Measurements from ENCODE around the gene ERC2.

GRCh38 chr3:56251343-56251945 is 216.8 kb downstream of the ERC2 start:
- TF ChIP-seq POLR2A (IDR thresholded peaks at IDR 0.05; ENCODE audit: low read length) = no peak
- peak; percentile 75 for TF ChIP-seq SMC3 (IDR thresholded peaks at IDR 0.05)
- TF ChIP-seq RCOR1 (IDR thresholded peaks at IDR 0.05; ENCODE audit: low read depth, low read length) = no peak
- peak; percentile 69 for TF ChIP-seq CTCF (IDR thresholded peaks at IDR 0.05)
- TF ChIP-seq REST (IDR thresholded peaks at IDR 0.05) = no peak
- TF ChIP-seq MYC (IDR thresholded peaks at IDR 0.05; ENCODE audit: borderline replicate concordance, low read length) = no peak
- TF ChIP-seq ELK1 (IDR thresholded peaks at IDR 0.05; ENCODE audit: low read depth, low read length) = no peak
- TF ChIP-seq KDM5A (IDR thresholded peaks at IDR 0.05) = no peak
- TF ChIP-seq USF2 (IDR thresholded peaks at IDR 0.05) = no peak
